Bronchial epithelial cell (primary cell): ENCODE measurements around the gene PSMD4. TPM values are rescaled to one million over a fixed set of nuclear protein-coding genes. Genes with fewer than 3 reads are reported as not detected.
"Not testable (repeated sequence)": the region's sequence is repeated elsewhere in the genome, so short reads cannot be mapped to it uniquely, and the experiment has no call there.

Experiments
- DNase-seq: peaks from one replicate; pipeline ENCODE4 v3.0.0-alpha.2; 2010; ENCODE audit warnings: low read depth
- FAIRE-seq: peaks from 2 replicates; lab custom pipeline; 2011; peaks lifted over from hg19 to GRCh38; lab: Jason Lieb, UNC
- H3K27me3 ChIP-seq: 2 replicates; pipeline ENCODE4 v1.5.1; 2011; ENCODE audit warnings: low read length; ENCODE audit not compliant: control insufficient read depth, insufficient read depth
- H3K36me3 ChIP-seq: 2 replicates; pipeline ENCODE4 v1.5.1; 2011; ENCODE audit warnings: low read length; ENCODE audit not compliant: control insufficient read depth, insufficient read depth
- H3K4me3 ChIP-seq: 2 replicates; pipeline ENCODE4 v1.5.1; 2011; ENCODE audit warnings: mild to moderate bottlenecking, low read depth, low read length, control low read depth
- total RNA-seq: library from RNA; depleted of rRNA; stranded (reverse); fragments of >200 nt; gene quantifications from 2 replicates; pipeline ENCODE4 v1.2.1, GENCODE V29; 2014
- TF ChIP-seq, protein P1 (sequence below): IDR thresholded peaks from 2 replicates; pipeline ENCODE4 v1.5.1; 2011; ENCODE audit warnings: mild to moderate bottlenecking, moderate library complexity, low read length, control low read depth, inconsistent platforms; ENCODE audit not compliant: insufficient read depth, severe bottlenecking

Gene PSMD4
- total RNA-seq, 1 donor from 2014 or later = 280 TPM

DNA sequence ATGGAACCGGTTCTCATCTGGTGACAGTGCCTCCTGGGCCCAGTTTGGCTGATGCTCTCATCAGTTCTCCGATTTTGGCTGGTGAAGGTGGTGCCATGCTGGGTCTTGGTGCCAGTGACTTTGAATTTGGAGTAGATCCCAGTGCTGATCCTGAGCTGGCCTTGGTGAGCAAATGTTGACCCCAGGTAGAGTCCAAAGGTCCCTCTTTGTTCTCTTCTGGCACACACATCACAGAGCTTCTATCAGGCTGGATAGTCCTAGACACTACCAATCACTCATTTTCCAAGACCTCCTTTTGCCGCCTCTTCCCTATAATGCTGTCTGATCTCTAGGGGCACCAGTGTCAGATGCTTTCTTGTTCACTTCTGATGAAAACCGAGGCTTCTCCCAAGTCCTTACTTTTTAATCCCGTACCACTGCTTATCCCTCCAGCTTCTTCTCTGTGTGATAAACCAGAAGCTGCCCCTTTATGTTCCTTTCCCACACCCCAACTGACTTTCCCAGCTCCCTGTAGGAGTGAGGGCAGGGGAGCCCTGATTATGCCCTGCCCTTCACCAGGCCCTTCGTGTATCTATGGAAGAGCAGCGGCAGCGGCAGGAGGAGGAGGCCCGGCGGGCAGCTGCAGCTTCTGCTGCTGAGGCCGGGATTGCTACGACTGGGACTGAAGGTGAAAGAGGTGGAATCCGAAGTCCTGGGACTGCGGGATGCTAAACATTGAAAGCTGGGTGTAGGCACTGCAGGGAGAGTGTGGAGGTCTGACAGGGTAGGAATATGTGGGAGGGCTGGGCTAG, 11.1 kb downstream of the PSMD4 start:
- H3K36me3 ChIP-seq = peaks cover 17% of the 10 kb centered on the region
- H3K27me3 ChIP-seq = no peaks in the 10 kb centered on the region
- TF ChIP-seq, protein P1, sequence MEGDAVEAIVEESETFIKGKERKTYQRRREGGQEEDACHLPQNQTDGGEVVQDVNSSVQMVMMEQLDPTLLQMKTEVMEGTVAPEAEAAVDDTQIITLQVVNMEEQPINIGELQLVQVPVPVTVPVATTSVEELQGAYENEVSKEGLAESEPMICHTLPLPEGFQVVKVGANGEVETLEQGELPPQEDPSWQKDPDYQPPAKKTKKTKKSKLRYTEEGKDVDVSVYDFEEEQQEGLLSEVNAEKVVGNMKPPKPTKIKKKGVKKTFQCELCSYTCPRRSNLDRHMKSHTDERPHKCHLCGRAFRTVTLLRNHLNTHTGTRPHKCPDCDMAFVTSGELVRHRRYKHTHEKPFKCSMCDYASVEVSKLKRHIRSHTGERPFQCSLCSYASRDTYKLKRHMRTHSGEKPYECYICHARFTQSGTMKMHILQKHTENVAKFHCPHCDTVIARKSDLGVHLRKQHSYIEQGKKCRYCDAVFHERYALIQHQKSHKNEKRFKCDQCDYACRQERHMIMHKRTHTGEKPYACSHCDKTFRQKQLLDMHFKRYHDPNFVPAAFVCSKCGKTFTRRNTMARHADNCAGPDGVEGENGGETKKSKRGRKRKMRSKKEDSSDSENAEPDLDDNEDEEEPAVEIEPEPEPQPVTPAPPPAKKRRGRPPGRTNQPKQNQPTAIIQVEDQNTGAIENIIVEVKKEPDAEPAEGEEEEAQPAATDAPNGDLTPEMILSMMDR = no peak
- no peak for FAIRE-seq
- H3K4me3 ChIP-seq = no peak overlapping the region
- DNase-seq = no peak

DNA sequence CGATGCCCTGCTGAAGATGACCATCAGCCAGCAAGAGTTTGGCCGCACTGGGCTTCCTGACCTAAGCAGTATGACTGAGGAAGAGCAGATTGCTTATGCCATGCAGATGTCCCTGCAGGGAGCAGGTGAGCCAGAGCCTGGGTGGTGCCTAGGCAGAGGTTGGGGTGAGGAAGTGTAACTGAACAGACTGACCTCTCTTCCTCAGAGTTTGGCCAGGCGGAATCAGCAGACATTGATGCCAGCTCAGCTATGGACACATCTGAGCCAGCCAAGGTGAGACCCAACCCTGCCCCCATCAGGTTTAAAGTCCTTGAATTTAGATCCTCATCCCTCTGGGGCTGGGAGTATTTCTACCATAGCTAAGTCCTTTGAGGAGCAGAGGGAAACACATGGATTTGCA, 11.8 kb downstream of the PSMD4 start:
- H3K36me3 ChIP-seq = peaks cover 17% of the 10 kb centered on the region
- H3K4me3 ChIP-seq = no peak overlapping the region
- no peaks in the 10 kb centered on the region for H3K27me3 ChIP-seq
- TF ChIP-seq, protein P1 = no peak
- FAIRE-seq (no peak), DNase-seq (no peak)

DNA sequence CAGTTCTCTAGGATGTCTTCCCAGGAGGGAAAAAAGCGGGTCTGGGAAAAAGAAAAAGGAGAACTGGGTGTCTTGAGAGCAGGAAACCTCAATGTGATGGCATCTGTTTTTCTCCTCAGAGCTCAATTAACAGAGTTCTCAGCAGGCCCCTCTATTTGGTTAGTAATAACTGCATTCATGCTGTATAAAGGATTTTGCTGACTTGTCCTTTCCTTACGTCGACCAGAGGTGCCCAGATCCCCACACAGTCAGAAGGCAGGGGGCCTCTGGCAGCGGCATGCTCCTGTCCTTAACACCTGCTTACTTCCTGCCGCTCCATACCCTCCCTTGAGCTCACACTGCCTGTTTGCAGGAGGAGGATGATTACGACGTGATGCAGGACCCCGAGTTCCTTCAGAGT, 12.3 kb downstream of the PSMD4 start:
- Histone ChIP-seq H3K36me3 (peaks cover 17% of the 10 kb centered on the region), H3K27me3 (no peaks in the 10 kb centered on the region), H3K4me3 (no peak overlapping the region)
- no peak for FAIRE-seq
- TF ChIP-seq, protein P1 = no peak
- DNase-seq = no peak

DNA sequence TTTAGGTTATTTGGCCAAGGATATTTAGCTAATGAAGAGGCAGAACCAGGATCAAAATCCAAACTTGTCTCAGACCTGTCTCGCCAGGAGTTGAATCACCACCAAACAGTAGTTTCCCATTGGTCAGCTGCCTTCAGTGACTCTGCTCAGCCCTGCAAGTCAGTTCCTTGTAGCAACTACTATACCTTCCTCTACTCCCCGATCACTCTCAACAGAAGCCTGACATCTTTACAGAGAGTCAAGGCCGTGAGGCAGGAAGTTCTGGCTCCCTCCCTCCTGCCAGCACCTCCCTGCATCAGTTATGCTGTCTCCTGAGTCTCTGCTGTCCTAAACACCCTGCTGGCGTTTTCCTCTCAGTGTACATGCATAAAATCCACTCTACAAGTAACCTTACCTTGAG, 13.2 kb downstream of the PSMD4 start:
- H3K27me3 ChIP-seq = no peaks in the 10 kb centered on the region
- FAIRE-seq (no peak), DNase-seq (peak; percentile 85)
- TF ChIP-seq, protein P1 = no peak
- no peak overlapping the region for H3K4me3 ChIP-seq
- H3K36me3 ChIP-seq = peaks cover 12% of the 10 kb centered on the region

DNA sequence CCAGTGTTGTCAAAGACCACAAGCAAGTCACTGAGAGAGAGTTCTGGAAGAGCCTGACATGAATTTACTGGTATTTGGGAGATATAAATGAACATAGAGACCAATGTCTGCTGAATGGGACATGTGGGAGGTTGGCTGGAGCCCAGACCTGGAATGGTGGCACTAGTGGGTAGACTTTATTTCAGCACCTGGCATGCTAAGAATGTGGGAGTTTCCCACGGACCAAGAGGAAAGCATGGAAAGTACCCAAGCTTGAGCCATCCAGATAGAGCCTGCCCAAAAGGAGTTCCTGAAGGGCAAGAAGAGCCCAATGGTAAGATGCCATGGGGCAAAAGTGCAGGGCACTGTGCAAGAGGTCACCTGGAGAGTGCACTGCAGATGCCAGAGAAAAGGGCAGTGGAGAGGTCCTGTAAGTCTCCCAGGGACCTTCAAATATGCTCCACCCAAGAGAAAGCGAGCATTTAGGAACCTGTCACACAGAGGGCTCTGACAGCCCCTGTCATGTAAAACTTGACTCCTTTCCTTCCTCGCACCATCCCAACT, 19.5 kb downstream of the PSMD4 start:
- TF ChIP-seq, protein P1 = no peak
- peaks cover 1% of the 10 kb centered on the region for H3K36me3 ChIP-seq
- no peaks in the 10 kb centered on the region for H3K27me3 ChIP-seq
- DNase-seq = no peak
- H3K4me3 ChIP-seq = no peak overlapping the region
- FAIRE-seq = no peak

DNA sequence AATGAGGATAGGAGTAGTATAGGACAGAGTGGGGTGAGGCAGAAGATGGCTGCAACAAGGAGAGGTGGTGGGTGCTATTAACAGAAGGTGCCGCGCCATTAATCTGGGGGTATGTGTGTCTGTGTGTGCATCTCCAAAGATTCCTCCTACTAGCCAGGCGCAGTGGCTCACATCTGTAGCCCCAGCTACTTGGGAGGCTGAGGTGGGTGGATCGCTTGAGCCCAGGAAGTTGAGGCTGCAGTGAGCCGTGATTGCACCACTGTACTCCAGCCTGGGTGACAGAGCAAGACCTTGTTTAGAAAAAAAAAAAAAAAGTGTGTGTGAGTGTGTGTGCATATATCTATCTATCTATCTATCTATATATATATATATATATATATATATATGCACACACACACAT, 20.8 kb downstream of the PSMD4 start:
- not testable (repeated sequence) for H3K4me3 ChIP-seq, H3K36me3 ChIP-seq, H3K27me3 ChIP-seq, DNase-seq, FAIRE-seq
